Raji (cell line): Measurements from ENCODE around the gene MRPL9.
A peak's percentile ranks its signal among the peaks of the same experiment; 100 is the strongest.

Experiments
- POLR2A ChIP-seq: IDR thresholded peaks from 2 replicates; pipeline ENCODE4 v1.6.1; 2011; ENCODE audit warnings: low read depth, low read length, control low read depth; ENCODE audit not compliant: insufficient read depth

Gene MRPL9

GRCh38 chr1:151762941-151763921 lies at the start of gene MRPL9:
MRPL9 (minus strand) TSS chr1:151763496; CDS start chr1:151763479, 17 bp downstream.
- TF ChIP-seq POLR2A = peak; percentile 70

- TF ChIP-seq POLR2A = no peak
Measured at GRCh38 chr1:151811181-151811580, 47.9 kb upstream of the MRPL9 start.

DNA sequence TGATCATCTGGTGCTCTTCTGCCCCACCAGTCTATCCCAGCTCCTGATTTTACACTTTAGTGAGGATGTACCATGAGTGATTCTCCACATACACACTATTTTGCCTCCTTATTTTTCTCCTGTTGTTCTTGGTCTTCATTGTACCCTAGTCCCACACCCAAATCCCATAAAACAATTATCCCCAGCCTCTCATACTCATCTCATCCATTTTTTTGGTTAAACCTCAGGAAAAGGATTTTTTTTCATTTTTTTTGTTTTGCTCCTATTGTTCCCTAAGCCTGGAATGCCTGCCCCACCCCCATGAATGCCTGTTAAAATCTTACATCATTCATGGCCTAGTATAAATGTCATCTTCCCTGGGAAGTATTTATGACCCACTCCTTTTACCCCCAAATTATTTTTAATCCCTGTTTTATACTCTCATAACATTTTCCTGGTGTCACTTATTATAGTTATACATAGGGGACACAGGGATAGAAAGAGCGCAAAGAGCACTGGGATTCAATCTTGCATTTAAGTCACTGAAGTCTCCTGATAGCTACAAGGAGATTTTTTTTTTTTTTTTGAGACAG lies 46.8 kb upstream of the MRPL9 start:
- TF ChIP-seq POLR2A = no peak

GRCh38 chr1:151809290-151809984 lies 46.1 kb upstream of the MRPL9 start:
- no peak for TF ChIP-seq POLR2A

- TF ChIP-seq POLR2A = no peak
Measured at GRCh38 chr1:151807766-151808165, 44.5 kb upstream of the MRPL9 start.

GRCh38 chr1:151807131-151807530 lies 43.8 kb upstream of the MRPL9 start:
- no peak for TF ChIP-seq POLR2A

DNA sequence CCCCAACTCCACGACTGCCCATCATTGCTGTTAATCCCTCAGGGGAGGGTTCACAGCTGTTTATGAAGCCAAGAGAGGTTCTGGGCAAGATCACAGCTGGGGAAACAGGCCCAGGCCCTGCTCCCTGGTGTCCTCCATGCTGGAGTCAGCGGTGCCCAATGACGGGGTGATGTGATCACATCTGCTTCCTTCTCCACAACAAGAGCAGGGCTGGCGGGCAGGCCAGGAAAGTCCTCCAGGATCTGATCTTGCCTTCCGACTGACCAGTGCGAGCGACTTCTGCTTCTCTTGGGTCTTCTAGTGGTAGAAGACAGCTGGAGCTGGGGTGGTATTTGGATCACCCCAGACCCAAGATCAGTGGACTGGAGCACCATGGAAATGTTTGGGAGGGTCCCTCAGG lies 42.9 kb upstream of the MRPL9 start:
- no peak for TF ChIP-seq POLR2A

DNA sequence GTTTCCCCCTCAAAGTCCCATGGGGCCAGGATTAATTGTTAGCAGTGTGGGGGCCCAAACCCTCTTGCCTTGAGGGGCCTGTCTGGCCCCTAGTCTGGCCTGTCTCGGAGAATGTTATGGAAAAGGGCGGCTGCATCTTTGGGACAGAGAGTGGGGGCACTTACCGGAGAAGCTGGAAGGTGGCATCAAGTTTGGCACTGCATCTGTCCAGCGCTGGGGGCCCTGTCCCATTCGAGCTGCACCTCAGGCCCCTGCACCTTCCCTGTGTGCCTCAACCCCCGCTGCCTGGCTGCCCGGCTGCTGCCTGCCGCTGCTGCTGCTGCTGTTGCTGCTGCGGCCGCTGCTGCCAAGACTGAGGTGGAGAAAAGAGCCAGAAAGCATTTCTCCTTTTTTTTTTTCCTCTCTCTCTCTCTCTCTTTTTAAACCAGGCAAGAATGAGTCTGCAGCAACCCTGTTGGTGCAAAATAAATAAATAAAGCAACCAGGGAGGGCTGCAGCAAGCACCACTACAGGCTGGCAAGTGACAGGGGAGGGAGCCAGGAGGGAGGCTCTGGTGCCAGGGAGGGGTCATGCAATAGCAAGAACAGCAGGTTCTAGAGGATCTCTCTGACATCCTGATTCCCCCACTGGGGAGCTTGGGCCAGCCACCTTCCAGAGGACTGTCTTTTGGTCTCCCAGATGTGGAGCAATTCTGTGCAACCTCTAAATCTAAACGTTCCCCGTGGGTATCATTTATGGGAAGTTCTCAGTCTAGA lies 41.9 kb upstream of the MRPL9 start, which contains the start of gene LINGO4:
Gene LINGO4 (minus strand): TSS at position 354 of the 755 bp plus-strand sequence. CDS start 2,715 bp downstream, outside the sequence.
- TF ChIP-seq POLR2A = no peak

GRCh38 chr1:151803915-151804314 lies 40.6 kb upstream of the MRPL9 start:
- no peak for TF ChIP-seq POLR2A

GRCh38 chr1:151803164-151803563 lies 39.9 kb upstream of the MRPL9 start:
- TF ChIP-seq POLR2A = no peak

- TF ChIP-seq POLR2A = no peak
Measured at GRCh38 chr1:151802372-151802771, 39.1 kb upstream of the MRPL9 start.

DNA sequence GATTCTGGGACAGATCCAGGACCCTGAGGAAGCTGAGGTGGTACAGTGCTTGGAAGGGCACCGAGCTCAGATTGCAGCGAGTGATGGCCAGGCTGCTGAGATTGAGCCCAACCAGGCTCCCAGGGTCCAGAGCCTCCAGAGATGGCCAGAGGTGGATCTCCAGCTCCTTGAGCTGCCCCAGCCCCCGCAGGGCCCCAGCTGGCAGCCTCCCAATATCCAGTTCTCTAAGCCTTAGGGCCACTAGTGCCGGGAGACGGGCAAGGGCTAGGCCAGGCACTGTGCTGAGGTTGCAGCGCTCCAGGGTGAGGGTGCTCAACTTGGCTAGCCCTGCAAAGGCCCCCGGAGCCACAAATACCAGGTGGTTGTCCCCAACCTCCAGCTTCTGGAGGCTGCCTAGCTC lies 38.5 kb upstream of the MRPL9 start:
- TF ChIP-seq POLR2A = no peak

- TF ChIP-seq POLR2A = no peak
Measured at GRCh38 chr1:151801310-151801820, 38.1 kb upstream of the MRPL9 start.

DNA sequence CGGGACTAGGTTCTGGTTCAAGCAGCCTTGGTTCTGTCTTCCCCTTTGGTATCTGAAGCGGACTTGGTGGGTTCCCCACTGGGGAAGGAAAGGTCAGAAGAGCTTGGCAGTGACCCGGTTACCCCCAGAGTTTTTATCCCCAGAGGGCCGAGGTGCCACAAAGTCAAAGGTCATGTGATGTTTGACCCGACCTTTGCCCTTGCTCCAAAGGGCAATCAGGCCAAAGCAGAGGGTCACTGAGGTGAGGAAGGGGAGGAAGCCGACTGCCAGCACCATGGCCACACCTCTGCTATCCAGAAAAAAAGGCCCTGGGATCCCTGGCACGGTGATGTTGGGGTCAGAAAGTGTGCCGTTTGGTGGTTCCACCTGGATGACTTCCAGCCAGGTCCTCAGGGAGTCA lies 37.5 kb upstream of the MRPL9 start:
- TF ChIP-seq POLR2A = no peak
